GM10248 (cell line): ENCODE results near the gene EFHC1.

ENCODE experiments used
- CTCF ChIA-PET: fragments of 300-600 bp; sonication (Branson Sonifier 250); formaldehyde crosslinking; extraction: SDS; loops from one replicate; lab custom pipeline; 2021; ENCODE audit warnings: antibody characterized with exemption; lab: Yijun Ruan, JAX
- POLR2A ChIA-PET: fragments of 350-650 bp; sonication (Branson Sonifier 250); formaldehyde crosslinking; extraction: SDS; loops from one replicate; lab custom pipeline; 2020; ENCODE audit warnings: antibody characterized with exemption; lab: Yijun Ruan, JAX
- DNase-seq: peaks from one replicate; pipeline ENCODE4 v3.0.0; 2012; ENCODE audit errors: extremely low spot score
- TF ChIP-seq, protein P1 (sequence below): IDR thresholded peaks from 2 replicates; pipeline ENCODE4 v1.5.1; 2012; ENCODE audit warnings: mild to moderate bottlenecking, low read depth; ENCODE audit errors: extremely low read depth, missing control alignments, control extremely low read depth

Gene EFHC1

DNA sequence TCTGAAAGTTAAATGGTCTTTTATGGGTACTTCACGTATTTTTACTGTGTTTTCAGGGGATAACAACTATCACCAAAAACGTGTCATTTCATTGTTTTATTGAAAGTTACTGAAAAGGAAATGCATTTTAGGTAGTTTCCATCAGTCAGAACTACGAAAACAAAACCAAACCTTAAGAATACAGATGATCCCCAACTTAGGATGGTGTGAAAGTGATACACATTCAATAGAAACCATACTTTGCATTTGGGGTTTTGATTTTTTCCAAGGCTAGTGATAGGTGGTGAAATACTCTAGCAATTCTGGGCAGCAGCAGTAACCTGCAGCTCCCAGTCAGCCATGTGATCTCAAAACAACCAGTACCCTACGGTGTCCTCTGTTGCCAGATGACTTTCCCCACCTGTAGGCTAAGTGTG is 25.9 kb upstream of the EFHC1 start:
- DNase-seq: no peak
- POLR2A ChIA-PET: no interaction called here
- CTCF ChIA-PET: interaction anchor here (12.8 kb wide), 1 partner anchor 107 kb away, joined by 195 read pairs; the partner anchor contains the start of gene MCM3
- TF ChIP-seq, protein P1, sequence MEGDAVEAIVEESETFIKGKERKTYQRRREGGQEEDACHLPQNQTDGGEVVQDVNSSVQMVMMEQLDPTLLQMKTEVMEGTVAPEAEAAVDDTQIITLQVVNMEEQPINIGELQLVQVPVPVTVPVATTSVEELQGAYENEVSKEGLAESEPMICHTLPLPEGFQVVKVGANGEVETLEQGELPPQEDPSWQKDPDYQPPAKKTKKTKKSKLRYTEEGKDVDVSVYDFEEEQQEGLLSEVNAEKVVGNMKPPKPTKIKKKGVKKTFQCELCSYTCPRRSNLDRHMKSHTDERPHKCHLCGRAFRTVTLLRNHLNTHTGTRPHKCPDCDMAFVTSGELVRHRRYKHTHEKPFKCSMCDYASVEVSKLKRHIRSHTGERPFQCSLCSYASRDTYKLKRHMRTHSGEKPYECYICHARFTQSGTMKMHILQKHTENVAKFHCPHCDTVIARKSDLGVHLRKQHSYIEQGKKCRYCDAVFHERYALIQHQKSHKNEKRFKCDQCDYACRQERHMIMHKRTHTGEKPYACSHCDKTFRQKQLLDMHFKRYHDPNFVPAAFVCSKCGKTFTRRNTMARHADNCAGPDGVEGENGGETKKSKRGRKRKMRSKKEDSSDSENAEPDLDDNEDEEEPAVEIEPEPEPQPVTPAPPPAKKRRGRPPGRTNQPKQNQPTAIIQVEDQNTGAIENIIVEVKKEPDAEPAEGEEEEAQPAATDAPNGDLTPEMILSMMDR: no peak

DNA sequence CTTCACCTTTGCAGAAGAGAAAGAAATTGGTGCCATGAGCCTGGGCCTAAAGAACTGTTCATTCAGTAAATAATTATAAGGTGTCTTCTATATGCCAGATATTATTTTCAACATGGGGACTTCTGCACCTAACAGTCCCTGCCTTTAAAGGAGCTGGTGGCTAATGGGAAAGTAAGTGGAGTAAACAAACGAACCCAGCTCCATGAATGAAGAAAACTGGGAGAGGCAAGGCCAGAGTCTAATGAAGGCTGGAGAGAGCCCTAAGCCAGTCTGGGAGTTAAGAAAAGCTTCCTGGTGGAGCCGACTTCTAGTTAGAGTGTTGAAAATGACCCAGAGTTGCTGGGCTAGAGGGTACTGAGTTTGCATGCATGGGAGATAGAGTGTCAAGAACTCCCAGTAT is 24.2 kb upstream of the EFHC1 start:
- no peak for DNase-seq

DNA sequence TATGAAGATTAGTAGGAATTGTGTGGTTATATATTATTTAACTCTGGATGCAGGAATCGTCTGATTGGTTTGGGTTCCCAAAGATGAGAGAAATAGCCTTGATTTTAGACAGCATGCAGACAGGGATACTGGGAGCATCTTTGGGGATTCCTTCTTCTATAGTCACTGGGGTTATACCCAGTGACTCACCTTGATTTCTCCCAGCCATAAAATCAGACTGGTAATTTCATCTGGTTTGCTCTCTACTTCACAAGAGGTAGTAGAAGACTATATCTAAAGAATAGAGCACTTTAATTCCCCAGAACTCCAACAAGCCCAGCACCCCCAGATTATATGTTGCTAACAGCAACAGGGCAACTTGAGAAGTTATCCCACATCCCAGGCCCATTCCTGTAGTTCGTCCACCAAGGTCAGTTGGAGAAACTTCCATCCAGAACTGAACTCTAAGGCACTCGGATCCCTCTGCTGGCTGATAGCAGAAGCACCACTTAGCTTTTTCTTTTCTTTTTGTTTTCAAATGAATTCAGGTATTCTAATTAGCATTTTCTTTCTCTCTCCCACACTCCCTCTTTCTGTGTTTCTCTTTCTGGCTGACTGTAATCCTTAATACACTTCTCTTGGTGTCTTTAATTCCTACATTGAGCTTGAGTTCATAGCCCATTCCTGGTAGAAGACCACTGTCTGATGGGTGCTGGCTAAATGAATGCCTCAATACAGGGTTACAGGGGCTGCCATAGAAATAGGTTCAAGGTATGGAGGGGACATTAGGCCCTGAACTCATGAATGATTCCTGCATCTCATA is 20.4 kb upstream of the EFHC1 start:
- DNase-seq: peak; percentile 33
- CTCF ChIA-PET: interaction anchor here (0.7 to 12.8 kb wide), 34 partner anchors 11 to 596 kb away, joined by 3 to 195 read pairs (median 6); partner anchors contain the start of genes EFHC1, GSTA4 and MCM3
- TF ChIP-seq, protein P1: peak; percentile 77
- POLR2A ChIA-PET: no interaction called here

More for the DNA sequence above, 24.2 kb upstream of the EFHC1 start:
- TF ChIP-seq, protein P1: no peak
- POLR2A ChIA-PET: no interaction called here
- CTCF ChIA-PET: interaction anchor here (11.0 to 12.8 kb wide), 2 partner anchors 8 to 109 kb away, joined by 99 to 195 read pairs; partner anchors contain the start of gene MCM3

DNA sequence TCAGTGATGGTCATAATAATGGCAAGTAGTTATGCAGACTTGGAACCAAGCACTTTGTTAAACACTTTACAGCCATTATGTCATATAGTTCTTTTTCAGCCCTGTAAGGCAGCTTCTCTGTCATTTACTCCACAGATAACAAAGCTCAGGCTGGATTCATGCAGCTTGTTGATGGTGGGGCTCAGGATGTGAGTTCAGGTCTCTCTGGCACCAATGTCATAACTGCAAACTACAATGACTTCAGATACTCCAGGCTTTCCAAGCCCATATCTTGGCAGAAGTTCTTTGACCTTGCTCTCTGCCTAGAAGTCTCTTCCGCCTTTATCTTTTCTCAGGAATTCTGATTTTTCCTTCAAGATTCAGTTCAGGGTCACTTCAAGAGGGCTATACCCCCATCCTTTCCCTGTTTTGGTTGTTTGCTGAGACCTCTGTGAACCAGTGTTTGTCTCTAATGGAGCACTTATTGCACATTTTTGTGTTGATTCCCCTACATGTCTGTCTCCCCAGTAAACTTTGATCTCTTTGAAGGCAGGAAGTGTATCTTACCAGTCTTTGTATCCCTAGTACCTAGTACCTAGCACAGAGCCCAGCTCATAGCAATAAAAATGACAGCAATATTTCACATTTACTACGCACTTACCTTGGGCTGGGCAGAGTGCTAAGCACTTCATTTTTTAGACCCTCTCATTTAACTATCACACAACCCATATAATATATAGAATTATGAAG is 19.7 kb upstream of the EFHC1 start:
- no peak for DNase-seq
- ChIA-PET CTCF (interaction anchor here (0.6 to 12.8 kb wide), 37 partner anchors 9 to 595 kb away, joined by 3 to 195 read pairs (median 5); partner anchors contain the start of genes EFHC1, GSTA4 and MCM3), POLR2A (no interaction called here)
- TF ChIP-seq, protein P1: no peak

DNA sequence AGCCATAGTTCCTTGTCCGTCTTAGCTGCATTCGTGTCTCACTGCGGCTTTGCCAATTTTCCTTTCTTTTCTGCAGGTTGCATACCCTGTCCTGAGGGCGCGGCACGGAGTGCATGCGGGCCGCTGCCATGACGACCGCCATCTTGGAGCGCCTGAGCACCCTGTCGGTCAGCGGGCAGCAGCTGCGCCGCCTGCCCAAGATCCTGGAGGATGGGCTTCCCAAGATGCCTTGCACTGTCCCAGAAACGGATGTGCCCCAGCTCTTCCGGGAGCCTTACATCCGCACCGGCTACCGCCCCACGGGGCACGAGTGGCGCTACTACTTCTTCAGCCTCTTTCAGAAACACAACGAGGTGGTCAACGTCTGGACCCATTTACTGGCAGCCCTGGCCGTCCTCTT is 17.1 kb upstream of the EFHC1 start:
- no peak for DNase-seq
- TF ChIP-seq, protein P1: no peak
- ChIA-PET POLR2A (no interaction called here), CTCF (interaction anchor here (0.6 to 12.8 kb wide), 7 partner anchors 13 to 272 kb away, joined by 3 to 195 read pairs (median 6); partner anchors contain the start of gene MCM3)

DNA sequence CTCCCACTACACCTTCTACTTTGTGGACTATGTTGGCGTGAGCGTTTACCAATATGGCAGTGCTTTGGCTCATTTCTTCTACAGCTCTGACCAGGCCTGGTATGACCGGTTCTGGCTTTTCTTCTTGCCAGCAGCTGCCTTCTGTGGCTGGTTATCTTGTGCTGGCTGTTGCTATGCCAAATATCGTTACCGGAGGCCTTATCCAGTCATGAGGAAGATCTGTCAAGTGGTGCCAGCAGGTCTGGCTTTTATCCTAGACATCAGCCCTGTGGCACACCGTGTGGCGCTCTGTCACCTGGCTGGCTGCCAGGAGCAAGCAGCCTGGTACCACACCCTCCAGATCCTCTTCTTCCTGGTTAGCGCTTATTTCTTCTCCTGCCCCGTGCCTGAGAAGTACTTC is 16.5 kb upstream of the EFHC1 start:
- POLR2A ChIA-PET: no interaction called here
- TF ChIP-seq, protein P1: no peak
- CTCF ChIA-PET: interaction anchor here (1.2 to 12.8 kb wide), 6 partner anchors 16 to 271 kb away, joined by 3 to 195 read pairs (median 5); partner anchors contain the start of gene MCM3
- DNase-seq: no peak
